AG20443 (cell line): ENCODE results near the gene DCXR.

Experiments
- DNase-seq: peaks from one replicate; pipeline ENCODE4 v3.0.0; 2012; ENCODE audit warnings: low spot score, mixed read lengths

The DCXR gene

GRCh38 chr17:82022310-82022980, 15.1 kb downstream of the DCXR start, which contains the start of gene CENPX:
TSS of gene CENPX (minus strand) at chr17:82022878. CDS start at chr17:82022861, 17 bp downstream.
- no peak for DNase-seq

- DNase-seq: no peak
Measured at GRCh38 chr17:82021900-82022309, 15.6 kb downstream of the DCXR start.

- DNase-seq: peak; percentile 81
Measured at GRCh38 chr17:82021107-82021899, 16.2 kb downstream of the DCXR start.

GRCh38 chr17:82020572-82021106, 16.9 kb downstream of the DCXR start:
- DNase-seq: no peak

GRCh38 chr17:82019690-82020571, 17.6 kb downstream of the DCXR start:
- DNase-seq: peak; percentile 50

- DNase-seq: no peak
Measured at GRCh38 chr17:82018989-82019689, 18.4 kb downstream of the DCXR start.

GRCh38 chr17:82018152-82018988, 19.1 kb downstream of the DCXR start:
- no peak for DNase-seq

GRCh38 chr17:82017612-82018151, 19.8 kb downstream of the DCXR start:
- DNase-seq: no peak

- DNase-seq: no peak
Measured at GRCh38 chr17:82016875-82017459, 20.5 kb downstream of the DCXR start.

- no peak for DNase-seq
Measured at GRCh38 chr17:82016061-82016874, 21.2 kb downstream of the DCXR start.

GRCh38 chr17:82015311-82015971, 22.1 kb downstream of the DCXR start:
- DNase-seq: no peak

- no peak for DNase-seq
Measured at GRCh38 chr17:82014971-82015310, 22.6 kb downstream of the DCXR start.

GRCh38 chr17:82014432-82014831, 23.1 kb downstream of the DCXR start:
- no peak for DNase-seq

- DNase-seq: no peak
Measured at GRCh38 chr17:82013772-82014321, 23.6 kb downstream of the DCXR start.

- DNase-seq: no peak
Measured at GRCh38 chr17:82013341-82013740, 24.2 kb downstream of the DCXR start.

GRCh38 chr17:82012640-82013295, 24.7 kb downstream of the DCXR start:
- no peak for DNase-seq

- DNase-seq: no peak
Measured at GRCh38 chr17:82012261-82012639, 25.2 kb downstream of the DCXR start.
